ENCODE results near the gene CCSER2. TPM values are rescaled to one million over a fixed set of nuclear protein-coding genes. Genes with fewer than 3 reads are reported as not detected.

The CCSER2 gene
- polyA plus RNA-seq, 1 of the 3 experiments (the other 2 are of a cell fraction): 8.5 TPM

DNA sequence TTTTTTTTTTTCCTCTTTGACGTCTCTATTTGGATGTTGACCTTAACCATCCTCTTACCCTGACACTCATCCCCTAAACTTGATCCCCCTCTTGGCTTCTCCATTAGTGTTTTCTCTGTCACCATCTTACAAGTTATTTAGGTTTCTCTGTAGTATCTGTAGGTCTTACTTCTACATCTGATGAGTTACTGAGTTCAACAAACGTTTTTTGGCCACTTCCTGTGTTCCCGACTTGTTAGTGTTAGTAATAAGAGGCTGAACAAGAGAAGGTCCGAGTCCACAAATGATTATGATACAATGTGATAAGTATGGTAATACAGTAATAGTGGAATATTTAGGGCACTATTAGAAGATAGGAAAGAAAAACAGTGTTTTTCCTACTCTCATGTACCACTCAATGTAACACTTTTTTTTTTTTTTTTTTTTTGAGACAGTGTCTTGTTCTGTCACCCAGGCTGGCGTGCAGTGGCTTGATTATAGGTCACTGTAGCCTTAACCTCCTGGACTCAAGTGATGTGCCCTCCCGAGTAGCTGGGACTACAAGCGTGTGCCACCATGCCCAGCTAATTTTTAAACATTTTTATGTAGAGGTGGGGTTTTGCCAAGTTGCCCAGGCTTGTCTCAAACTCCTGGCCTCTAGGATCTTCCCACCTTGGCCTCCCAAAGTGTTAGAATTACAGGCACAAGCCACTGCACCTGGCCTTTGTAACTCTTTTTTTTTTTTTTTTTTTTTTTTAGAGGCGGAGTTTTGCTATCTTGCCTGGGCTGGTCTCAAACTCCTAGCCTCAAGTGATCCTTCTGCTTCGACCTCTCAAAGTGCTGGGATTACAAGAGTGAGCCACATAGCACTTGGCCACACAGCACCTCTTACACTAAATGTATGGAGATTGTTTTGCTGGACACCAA lies 12.5 kb downstream of the CCSER2 start (continued):
- TF ChIP-seq, protein P1, sequence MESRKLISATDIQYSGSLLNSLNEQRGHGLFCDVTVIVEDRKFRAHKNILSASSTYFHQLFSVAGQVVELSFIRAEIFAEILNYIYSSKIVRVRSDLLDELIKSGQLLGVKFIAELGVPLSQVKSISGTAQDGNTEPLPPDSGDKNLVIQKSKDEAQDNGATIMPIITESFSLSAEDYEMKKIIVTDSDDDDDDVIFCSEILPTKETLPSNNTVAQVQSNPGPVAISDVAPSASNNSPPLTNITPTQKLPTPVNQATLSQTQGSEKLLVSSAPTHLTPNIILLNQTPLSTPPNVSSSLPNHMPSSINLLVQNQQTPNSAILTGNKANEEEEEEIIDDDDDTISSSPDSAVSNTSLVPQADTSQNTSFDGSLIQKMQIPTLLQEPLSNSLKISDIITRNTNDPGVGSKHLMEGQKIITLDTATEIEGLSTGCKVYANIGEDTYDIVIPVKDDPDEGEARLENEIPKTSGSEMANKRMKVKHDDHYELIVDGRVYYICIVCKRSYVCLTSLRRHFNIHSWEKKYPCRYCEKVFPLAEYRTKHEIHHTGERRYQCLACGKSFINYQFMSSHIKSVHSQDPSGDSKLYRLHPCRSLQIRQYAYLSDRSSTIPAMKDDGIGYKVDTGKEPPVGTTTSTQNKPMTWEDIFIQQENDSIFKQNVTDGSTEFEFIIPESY (IDR thresholded peaks at IDR 0.05; ENCODE audit: borderline replicate concordance, low read depth): no peak
- TF ChIP-seq GABPA (IDR thresholded peaks at IDR 0.05; ENCODE audit: low read depth) (no peak), EZH2phosphoT487 (IDR thresholded peaks at IDR 0.05; ENCODE audit: borderline replicate concordance, low read depth) (no peak), FOSL2 (IDR thresholded peaks at IDR 0.05; ENCODE audit: borderline replicate concordance, low read depth) (no peak), POLR2AphosphoS5 (IDR thresholded peaks at IDR 0.05; ENCODE audit: low read depth, low read length) (no peak), GATA2 (CRISPR knock-in tag; IDR thresholded peaks at IDR 0.05) (no peak), ELF1 (IDR thresholded peaks at IDR 0.05) (no peak), TCF12 (IDR thresholded peaks at IDR 0.05) (no peak)

DNA sequence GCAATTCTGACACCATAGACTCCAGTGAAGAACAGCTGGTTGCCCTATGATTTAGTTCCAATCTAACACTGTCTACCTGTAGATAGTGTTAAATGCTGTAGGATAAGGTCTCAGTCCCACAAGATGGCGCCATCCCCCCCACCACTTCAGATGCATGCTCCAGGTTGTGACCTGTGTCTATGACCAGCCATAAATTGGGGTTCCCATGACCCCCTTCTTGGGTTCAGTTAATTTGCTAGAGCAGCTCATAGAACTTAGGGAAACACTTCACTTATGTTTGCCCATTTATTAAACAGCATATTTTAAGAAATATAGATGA lies 13.1 kb downstream of the CCSER2 start:
- Histone ChIP-seq H3K27me3 (ENCODE audit: insufficient read depth) (no peaks in the 10 kb centered on the region), H3K9me3 (no peaks in the 10 kb centered on the region), H2AFZ (ENCODE audit: low read depth) (no peak overlapping the region), H3K4me1 (ENCODE audit: control insufficient read depth in 1 of 2, insufficient read depth in 2 of 2, low read depth in 1 of 2, low read length in 1 of 2) (peaks cover 9 to 20% of the 10 kb centered on the region in 2 experiments), H3K4me3 (ENCODE audit: low read depth in 2 of 2, low read length in 1 of 2) (no peak overlapping the region), H3F3A (replicated peaks; ENCODE audit: insufficient read depth) (peaks cover 12% of the 10 kb centered on the region), H3K4me2 (no peak overlapping the region), H3K36me3 (replicated peaks in 1 of 2; ENCODE audit: control insufficient read depth in 1 of 2, insufficient read depth in 2 of 2, low read length in 1 of 2) (no peaks in the 10 kb centered on the region), H4K20me1 (ENCODE audit: insufficient read depth) (peaks cover 85% of the 10 kb centered on the region), H3K9ac (no peak overlapping the region), H3K27ac (ENCODE audit: low read depth in 2 of 2, low read length in 1 of 2) (no peak overlapping the region), H3K79me2 (ENCODE audit: insufficient read depth) (peaks cover 99% of the 10 kb centered on the region), H3K9me2 (no peaks in the 10 kb centered on the region)
- WGBS (ENCODE audit: low lambda C conversion rate): 90% methylated on average over 1 of the region's 1 CpG
- CTCF ChIA-PET: interaction anchor here (1.2 to 3.2 kb wide), 3 partner anchors 11 to 196 kb away, joined by 4 to 10 read pairs (median 6); no protein-coding TSS in a partner anchor
- POLR2A ChIA-PET: no interaction called here
- no peak for DNase-seq
- TF ChIP-seq NFIC (IDR thresholded peaks at IDR 0.05; ENCODE audit: borderline replicate concordance) (no peak), MXI1 (IDR thresholded peaks at IDR 0.05; ENCODE audit: low read depth, low read length) (no peak), TCF12 (IDR thresholded peaks at IDR 0.05) (no peak), EP300 (IDR thresholded peaks at IDR 0.05; ENCODE audit: borderline replicate concordance in 1 of 2, low read depth in 1 of 2, low read length in 1 of 2) (no peak), TEAD4 (IDR thresholded peaks at IDR 0.05; ENCODE audit: borderline replicate concordance, insufficient read depth) (no peak), RFX5 (IDR thresholded peaks at IDR 0.05; ENCODE audit: low read length) (no peak), FOXM1 (IDR thresholded peaks at IDR 0.05; ENCODE audit: low read depth) (no peak), SMC3 (IDR thresholded peaks at IDR 0.05; ENCODE audit: low read depth, low read length) (no peak)
- TF ChIP-seq, protein P2, sequence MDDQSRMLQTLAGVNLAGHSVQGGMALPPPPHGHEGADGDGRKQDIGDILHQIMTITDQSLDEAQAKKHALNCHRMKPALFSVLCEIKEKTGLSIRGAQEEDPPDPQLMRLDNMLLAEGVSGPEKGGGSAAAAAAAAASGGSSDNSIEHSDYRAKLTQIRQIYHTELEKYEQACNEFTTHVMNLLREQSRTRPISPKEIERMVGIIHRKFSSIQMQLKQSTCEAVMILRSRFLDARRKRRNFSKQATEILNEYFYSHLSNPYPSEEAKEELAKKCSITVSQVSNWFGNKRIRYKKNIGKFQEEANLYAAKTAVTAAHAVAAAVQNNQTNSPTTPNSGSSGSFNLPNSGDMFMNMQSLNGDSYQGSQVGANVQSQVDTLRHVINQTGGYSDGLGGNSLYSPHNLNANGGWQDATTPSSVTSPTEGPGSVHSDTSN (IDR thresholded peaks at IDR 0.05): no peak
- TF ChIP-seq, protein P3, sequence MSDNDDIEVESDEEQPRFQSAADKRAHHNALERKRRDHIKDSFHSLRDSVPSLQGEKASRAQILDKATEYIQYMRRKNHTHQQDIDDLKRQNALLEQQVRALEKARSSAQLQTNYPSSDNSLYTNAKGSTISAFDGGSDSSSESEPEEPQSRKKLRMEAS (IDR thresholded peaks at IDR 0.05; ENCODE audit: low read depth): no peak

All from SK-N-SH (cell line).